Measurements from ENCODE around the gene SNX13. TPM values are rescaled to one million over a fixed set of nuclear protein-coding genes. Genes with fewer than 3 reads are reported as not detected.

The SNX13 gene
- total RNA-seq, 1 experiment from 2014 or later = 29.0 TPM

DNA sequence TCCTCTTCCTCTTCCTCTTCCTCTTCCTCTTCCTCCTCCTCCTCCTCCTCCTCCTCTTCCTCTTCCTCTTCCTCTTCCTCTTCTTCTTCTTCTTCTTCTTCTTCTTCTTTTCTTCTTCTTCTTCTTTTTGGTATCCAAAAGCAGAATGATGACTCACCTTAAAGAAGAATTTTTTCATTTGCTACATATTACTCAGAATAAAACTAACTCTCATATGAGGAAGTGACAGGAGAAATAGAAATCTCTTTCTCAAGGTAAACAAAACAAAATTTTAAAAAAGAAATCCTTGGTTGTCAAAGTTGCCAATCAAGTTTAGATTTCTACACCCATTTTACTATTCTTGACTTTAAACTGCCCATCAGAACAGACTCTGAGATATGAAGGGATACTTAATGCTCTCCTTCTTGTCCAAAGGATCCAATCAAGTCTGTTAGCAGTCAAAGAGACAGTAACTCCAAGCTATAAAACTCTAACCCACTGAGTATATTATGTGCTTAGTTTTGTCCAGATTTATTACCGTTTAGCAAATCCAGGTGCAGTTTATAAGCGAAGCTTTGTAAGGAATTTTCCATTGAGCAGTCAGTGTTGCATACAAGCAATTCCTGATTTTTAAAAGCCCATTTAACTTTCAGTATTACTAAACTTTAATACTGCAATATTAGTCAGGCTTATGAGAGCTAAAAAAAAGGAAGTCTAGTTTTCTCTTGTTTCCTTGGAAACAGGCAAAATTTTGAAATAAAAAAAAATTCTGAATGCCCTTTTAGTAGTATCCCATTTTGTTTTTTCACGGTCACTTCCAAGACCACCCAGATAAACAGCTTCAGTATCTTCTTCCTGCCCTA, 43.1 kb upstream of the SNX13 start:
- no peak overlapping the region for H2AK5ac ChIP-seq (ENCODE audit: insufficient read length, low read length)
- no peak overlapping the region for H3K18ac ChIP-seq (ENCODE audit: insufficient read length, low read depth, low read length)
- no peaks in the 10 kb centered on the region for H3K4me1 Mint-ChIP-seq
- H3K4me2 ChIP-seq (ENCODE audit: insufficient read depth, insufficient read length, low read length) = no peak overlapping the region
- no peak for TF ChIP-seq CTCF (conservative IDR thresholded peaks at IDR 0.05)
- no peak overlapping the region for H2BK120ac ChIP-seq (ENCODE audit: low read depth, low read length, poor library complexity, severe bottlenecking)
- no peak overlapping the region for H3K4ac ChIP-seq (ENCODE audit: low read depth, low read length)
- no peaks in the 10 kb centered on the region for H3K9me3 ChIP-seq (ENCODE audit: control insufficient read depth, low read depth, low read length)
- no peak overlapping the region for H2BK20ac ChIP-seq (ENCODE audit: low read depth, low read length, poor library complexity, severe bottlenecking)
- DNase-seq = no peak
- H2AFZ ChIP-seq (ENCODE audit: low read length) = no peak overlapping the region
- no peak overlapping the region for H3T11ph ChIP-seq (ENCODE audit: low read length)
- no peaks in the 10 kb centered on the region for H4K20me1 ChIP-seq (ENCODE audit: control insufficient read depth, insufficient read depth, insufficient read length)
- no peak overlapping the region for H2BK5ac ChIP-seq (ENCODE audit: insufficient read length, low read length)
- H4K91ac ChIP-seq (ENCODE audit: insufficient read length, low read depth, low read length) = no peak overlapping the region
- no CpG with 5 or more reads among the region's 3 CpGs for WGBS (ENCODE audit: extremely low coverage, insufficient read length, low lambda C conversion rate)
- H3K23ac ChIP-seq (ENCODE audit: insufficient read length, low read depth, low read length) = no peak overlapping the region
- H3K27me3 Mint-ChIP-seq (ENCODE audit: low read depth) = no peaks in the 10 kb centered on the region
- no peaks in the 10 kb centered on the region; a peak in 1 of 5 replicates for H3K9me3 Mint-ChIP-seq
- H3K14ac ChIP-seq (ENCODE audit: insufficient read depth, low read length) = no peak overlapping the region
- H3K9ac ChIP-seq (ENCODE audit: extremely low read depth, insufficient read length, low read length) = no peak overlapping the region
- no peaks in the 10 kb centered on the region for H3K79me2 ChIP-seq (ENCODE audit: insufficient read depth, low read length)
- H3K36me3 Mint-ChIP-seq (ENCODE audit: insufficient read depth in 1 of 3, low read depth in 3 of 3) = no peaks in the 10 kb centered on the region
- no peak overlapping the region for H4K5ac ChIP-seq (ENCODE audit: insufficient read length, low read depth, low read length)
- no peak overlapping the region for H2BK12ac ChIP-seq (ENCODE audit: insufficient read length, low read depth, low read length)
- no peak overlapping the region for H4K8ac ChIP-seq (replicated peaks; ENCODE audit: insufficient read length, low read depth, low read length)
- no peak overlapping the region for H3K56ac ChIP-seq (ENCODE audit: insufficient read length, low read depth, low read length)
- H3K27ac Mint-ChIP-seq = no peak overlapping the region
- H3K27me3 ChIP-seq (ENCODE audit: insufficient read depth, low read length) = no peaks in the 10 kb centered on the region
- H3K79me1 ChIP-seq (ENCODE audit: insufficient read depth, low read depth, low read length, poor library complexity, severe bottlenecking) = no peaks in the 10 kb centered on the region
- no peak overlapping the region for H3K27ac ChIP-seq (ENCODE audit: insufficient read length, low read depth, low read length)
- H2BK15ac ChIP-seq (ENCODE audit: low read depth, low read length) = no peak overlapping the region
- no peaks in the 10 kb centered on the region for H3K23me2 ChIP-seq (ENCODE audit: insufficient read length, low read depth, low read length, poor library complexity, severe bottlenecking)
- H3K4me3 Mint-ChIP-seq = no peak overlapping the region
- H3K4me1 ChIP-seq (ENCODE audit: insufficient read depth, low read length) = no peaks in the 10 kb centered on the region
